Measurements from ENCODE around the gene FADS2. TPM values are rescaled to one million over a fixed set of nuclear protein-coding genes. Genes with fewer than 3 reads are reported as not detected.

Gene FADS2
- total and polyA plus RNA-seq, 9 of the 15 experiments (the other 6 are each of a cell fraction or from before 2014, with no cell fraction given) = 2.9 to 42.8 (median 16.2) TPM

GRCh38 chr11:61814958-61815789 is 12.9 kb upstream of the FADS2 start (continued):
- TF ChIP-seq THRB (CRISPR knock-in tag; conservative IDR thresholded peaks at IDR 0.05) (peak; percentile 89), ZFP1 (CRISPR knock-in tag; IDR thresholded peaks at IDR 0.05) (0 out of 2 replicates have a peak, but pooled peaks have one; percentile 45), ASH1L (IDR thresholded peaks at IDR 0.05; ENCODE audit: borderline replicate concordance, low read depth, partially characterized antibody) (no peak), RBFOX2 (IDR thresholded peaks at IDR 0.05; ENCODE audit: low read depth, low read length) (peak; percentile 87), MCM2 (IDR thresholded peaks at IDR 0.05; ENCODE audit: low read depth) (no peak), TBP (optimal IDR thresholded peaks at IDR 0.05; ENCODE audit: low read depth, low read length) (peak; percentile 83), BHLHE40 (IDR thresholded peaks at IDR 0.05; ENCODE audit: low read length) (peak; percentile 70), SMAD4 (CRISPR knock-in tag; conservative IDR thresholded peaks at IDR 0.05) (peak; percentile 60), ZNF165 (CRISPR knock-in tag; IDR thresholded peaks at IDR 0.05; ENCODE audit: borderline replicate concordance) (no peak), MLLT1 (IDR thresholded peaks at IDR 0.05) (peak; percentile 88 to 89), NCOA1 (IDR thresholded peaks at IDR 0.05; ENCODE audit: low read depth) (peak; percentile 5; the same call in 1 of the 2 replicates), PKNOX1 (IDR thresholded peaks at IDR 0.05) (peak; percentile 52), HNRNPL (IDR thresholded peaks at IDR 0.05; ENCODE audit: low read depth, low read length) (no peak), ZNF431 (CRISPR knock-in tag; IDR thresholded peaks at IDR 0.05) (0 out of 2 replicates have a peak, but pooled peaks have one; percentile 55), L3MBTL2 (IDR thresholded peaks at IDR 0.05) (peak; percentile 76), PTBP1 (IDR thresholded peaks at IDR 0.05; ENCODE audit: low read depth, low read length) (0 out of 2 replicates have a peak, but pooled peaks have one; percentile 67), ZNF395 (CRISPR knock-in tag; IDR thresholded peaks at IDR 0.05) (peak; percentile 93)
